NCI-H460 (cell line): Measurements from ENCODE around the gene C19orf44. TPM values are rescaled to one million over a fixed set of nuclear protein-coding genes. Genes with fewer than 3 reads are reported as not detected.
"Not testable (repeated sequence)": the region's sequence is repeated elsewhere in the genome, so short reads cannot be mapped to it uniquely, and the experiment has no call there.

ENCODE experiments used
- DNase-seq: peaks from one replicate; pipeline ENCODE4 v3.0.0-alpha.2; 2016; ENCODE audit warnings: low read depth; ENCODE audit errors: extremely low read depth
- polyA plus RNA-seq: library from polyadenylated mRNA; depleted of rRNA; stranded (reverse); fragments of >200 nt; gene quantifications from 2 replicates; pipeline ENCODE4 v1.2.3, GENCODE V29; 2014; cell fraction: nucleus; rRNA removed
- total RNA-seq: library from RNA; depleted of rRNA; stranded (reverse); fragments of >200 nt; shearing (Covaris generic); gene quantifications from 2 replicates; pipeline ENCODE4 v1.2.3, GENCODE V29; 2014; rRNA removed

C19orf44 gene
- total RNA-seq: 3.3 and 5.1 TPM in 2 replicates
- 3.4 and 5.0 TPM in 2 replicates for polyA plus RNA-seq

GRCh38 chr19:16495982-16496612, at the start of gene C19orf44, which contains the start of gene CALR3:
Gene C19orf44, plus strand, starts transcription at chr19:16496394. Its CDS starts 4,399 bp downstream, at chr19:16500793.
Gene CALR3, minus strand, starts transcription at chr19:16496167. Its CDS starts 38 bp downstream, at chr19:16496129.
- peak; percentile 95 for DNase-seq

- DNase-seq: no peak
These were observed 49.3 kb upstream of the C19orf44 start for GRCh38 chr19:16446724-16447368.

- DNase-seq: not testable (repeated sequence)
These were observed 47.3 kb upstream of the C19orf44 start for GRCh38 chr19:16448872-16449271.

- DNase-seq: no peak
These were observed 46.7 kb upstream of the C19orf44 start for GRCh38 chr19:16449330-16449961.

- no peak for DNase-seq
These were observed 43.9 kb upstream of the C19orf44 start for GRCh38 chr19:16452325-16452724.

GRCh38 chr19:16454351-16454918, 41.8 kb upstream of the C19orf44 start:
- no peak for DNase-seq

GRCh38 chr19:16455489-16455888, 40.7 kb upstream of the C19orf44 start:
- no peak for DNase-seq

GRCh38 chr19:16456652-16457194, 39.5 kb upstream of the C19orf44 start:
- DNase-seq: no peak

- no peak for DNase-seq
These were observed 38.8 kb upstream of the C19orf44 start for GRCh38 chr19:16457195-16457953.

- DNase-seq: no peak
These were observed 38.3 kb upstream of the C19orf44 start for GRCh38 chr19:16457954-16458331.

GRCh38 chr19:16458391-16459341, 37.5 kb upstream of the C19orf44 start:
- no peak for DNase-seq

GRCh38 chr19:16459680-16460079, 36.5 kb upstream of the C19orf44 start:
- no peak for DNase-seq

- DNase-seq: no peak
These were observed 35.7 kb upstream of the C19orf44 start for GRCh38 chr19:16460454-16460853.

GRCh38 chr19:16461630-16462051, 34.6 kb upstream of the C19orf44 start:
- no peak for DNase-seq

GRCh38 chr19:16462757-16463250, 33.4 kb upstream of the C19orf44 start:
- no peak for DNase-seq

- no peak for DNase-seq
These were observed 32.7 kb upstream of the C19orf44 start for GRCh38 chr19:16463341-16463990.

- no peak for DNase-seq
These were observed 32.1 kb upstream of the C19orf44 start for GRCh38 chr19:16463991-16464575.

- no peak for DNase-seq
These were observed 31.0 kb upstream of the C19orf44 start for GRCh38 chr19:16465239-16465638.
